ENCODE data around the gene WDFY3. TPM values are rescaled to one million over a fixed set of nuclear protein-coding genes. Genes with fewer than 3 reads are reported as not detected.
"Not testable (repeated sequence)": the region's sequence is repeated elsewhere in the genome, so short reads cannot be mapped to it uniquely, and the experiment has no call there.

Gene WDFY3
- total and polyA plus RNA-seq, 2 donors, result 20.6 to 174 TPM

DNA sequence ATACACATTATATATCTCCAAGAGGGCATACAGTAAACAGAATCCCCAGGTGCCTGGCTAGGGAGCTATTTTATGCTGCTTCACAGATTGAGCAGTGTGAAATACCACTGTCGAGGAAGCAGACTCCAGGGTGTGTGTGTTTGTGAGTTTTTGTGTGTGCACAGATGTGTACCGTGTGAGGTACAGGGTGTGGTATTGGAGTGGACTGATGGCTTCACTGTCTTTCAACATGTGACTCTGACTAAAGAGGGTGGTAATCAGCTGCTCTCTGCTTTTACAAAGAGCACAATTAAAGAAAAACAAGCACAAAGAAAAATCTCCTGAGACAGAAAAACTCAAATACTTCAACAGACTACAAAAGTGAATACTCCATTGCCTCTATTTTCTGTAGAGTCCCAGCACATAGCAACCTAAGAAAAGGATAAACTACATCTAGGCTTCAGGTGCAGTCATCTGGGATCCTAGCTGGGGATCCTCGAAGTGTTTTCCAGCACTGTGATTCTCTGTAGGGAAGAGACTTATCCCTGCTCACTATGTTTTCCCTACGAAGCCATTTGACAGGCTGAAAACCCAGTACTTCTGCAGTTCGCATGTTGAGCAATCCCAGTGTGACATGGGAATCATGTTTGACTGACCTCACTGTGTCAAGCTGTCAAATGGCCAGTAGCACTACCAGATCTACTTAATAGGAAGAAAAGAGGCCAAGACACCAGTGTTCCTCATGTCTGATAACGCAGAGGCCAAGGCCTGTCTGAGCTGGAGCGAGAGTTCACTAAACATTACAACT lies 283.2 kb downstream of the WDFY3 start:
- Histone ChIP-seq H3K36me3 (ENCODE audit: insufficient read depth) (peaks cover 3% of the 10 kb centered on the region), H3K4me3 (ENCODE audit: low read depth, low read length) (no peak overlapping the region), H3K4me1 (ENCODE audit: insufficient read depth) (no peaks in the 10 kb centered on the region), H3K27ac (ENCODE audit: low read depth) (no peak overlapping the region)
- 91% methylated on average over 7 of the region's 7 CpGs for WGBS
- no peak for DNase-seq (ENCODE audit: extremely low spot score)

DNA sequence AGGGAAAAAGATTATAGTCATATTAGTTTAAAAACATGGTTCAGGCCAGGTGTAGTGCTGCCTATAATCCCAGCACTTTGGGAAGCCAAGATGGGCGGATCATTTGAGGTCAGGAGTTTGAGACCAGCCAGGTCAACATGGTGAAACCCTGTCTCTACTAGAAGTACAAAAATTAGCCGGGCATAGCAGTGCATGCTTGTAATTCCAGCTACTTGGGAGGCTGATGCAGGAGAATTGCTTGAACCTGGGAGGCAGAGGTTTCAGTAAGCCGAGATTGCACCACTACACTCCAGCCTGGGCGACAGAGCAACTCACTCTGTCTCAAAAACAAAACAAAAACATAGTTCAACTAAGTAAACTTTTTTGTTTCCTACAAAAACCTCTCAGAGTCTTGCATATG lies 283.8 kb downstream of the WDFY3 start:
- not testable (repeated sequence) for H3K27ac ChIP-seq (ENCODE audit: low read depth); H3K4me1 ChIP-seq (ENCODE audit: insufficient read depth); H3K36me3 ChIP-seq (ENCODE audit: insufficient read depth); DNase-seq (ENCODE audit: extremely low spot score); H3K4me3 ChIP-seq (ENCODE audit: low read depth, low read length)
- 90% methylated on average over 4 of the region's 4 CpGs for WGBS

DNA sequence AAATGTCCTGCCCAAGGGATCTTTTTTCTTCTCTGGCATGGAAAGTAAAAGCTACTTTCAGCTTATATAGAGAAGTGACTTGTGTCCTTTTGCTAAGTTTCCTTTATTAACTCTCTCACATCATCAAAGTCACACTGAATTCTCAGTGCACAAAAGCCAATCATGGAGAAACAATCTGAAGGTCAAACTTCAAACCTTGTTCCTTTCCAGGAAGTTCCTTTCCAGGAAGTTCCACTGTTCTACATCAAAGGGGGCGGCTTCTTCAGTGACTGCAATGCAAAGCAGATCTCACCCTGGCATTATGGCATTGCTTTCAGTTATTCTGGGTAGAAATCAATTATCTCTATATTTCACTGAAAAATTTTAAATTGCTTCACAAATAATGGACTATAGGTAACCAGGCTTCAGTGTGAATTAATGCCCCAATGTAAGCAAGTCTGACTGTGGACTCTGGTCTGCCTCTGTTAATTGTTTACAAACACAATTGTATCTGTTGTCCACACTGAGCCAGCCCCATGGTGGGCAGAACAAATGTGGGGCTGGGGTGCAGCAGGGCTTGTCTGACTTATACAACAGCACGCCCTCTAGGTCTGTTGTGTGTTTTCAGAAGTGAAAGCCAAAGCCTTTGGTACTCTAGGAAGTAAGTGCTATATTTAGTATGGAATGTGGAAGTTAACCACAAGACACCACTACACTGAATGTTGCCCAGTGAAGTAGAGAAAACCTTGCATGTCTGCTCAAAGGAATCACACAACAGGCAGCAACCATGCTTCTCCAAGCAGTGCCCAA lies 284.8 kb downstream of the WDFY3 start:
- Histone ChIP-seq H3K4me3 (ENCODE audit: low read depth, low read length) (no peak overlapping the region), H3K36me3 (ENCODE audit: insufficient read depth) (no peaks in the 10 kb centered on the region), H3K27ac (ENCODE audit: low read depth) (no peak overlapping the region), H3K4me1 (ENCODE audit: insufficient read depth) (no peaks in the 10 kb centered on the region)
- WGBS, result 76% methylated on average over 2 of the region's 2 CpGs
- peak; percentile 3 for DNase-seq (ENCODE audit: extremely low spot score)

DNA sequence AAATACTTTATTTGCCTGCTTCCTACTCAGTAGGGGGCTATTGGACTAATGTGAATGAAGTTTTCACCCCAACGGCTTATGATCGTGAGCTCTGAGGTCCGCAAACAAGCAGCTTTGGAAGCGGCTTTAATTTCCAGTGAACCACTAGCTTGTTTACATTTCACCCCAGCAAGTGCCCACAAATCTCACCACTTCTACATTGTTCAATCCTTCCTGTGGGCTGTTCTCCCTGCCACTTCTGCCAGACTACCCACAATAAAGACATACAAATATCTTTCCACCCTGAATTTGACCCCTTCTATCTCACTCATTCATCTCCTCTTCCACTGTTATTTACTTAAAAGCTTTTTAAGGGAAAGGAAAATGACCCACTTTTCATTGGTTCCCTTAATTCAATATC lies 285.5 kb downstream of the WDFY3 start:
- Histone ChIP-seq H3K36me3 (ENCODE audit: insufficient read depth) (no peaks in the 10 kb centered on the region), H3K4me3 (ENCODE audit: low read depth, low read length) (no peak overlapping the region), H3K4me1 (ENCODE audit: insufficient read depth) (no peaks in the 10 kb centered on the region), H3K27ac (ENCODE audit: low read depth) (no peak overlapping the region)
- DNase-seq (ENCODE audit: extremely low spot score), result no peak
- WGBS, result 88% methylated on average over 4 of the region's 4 CpGs

DNA sequence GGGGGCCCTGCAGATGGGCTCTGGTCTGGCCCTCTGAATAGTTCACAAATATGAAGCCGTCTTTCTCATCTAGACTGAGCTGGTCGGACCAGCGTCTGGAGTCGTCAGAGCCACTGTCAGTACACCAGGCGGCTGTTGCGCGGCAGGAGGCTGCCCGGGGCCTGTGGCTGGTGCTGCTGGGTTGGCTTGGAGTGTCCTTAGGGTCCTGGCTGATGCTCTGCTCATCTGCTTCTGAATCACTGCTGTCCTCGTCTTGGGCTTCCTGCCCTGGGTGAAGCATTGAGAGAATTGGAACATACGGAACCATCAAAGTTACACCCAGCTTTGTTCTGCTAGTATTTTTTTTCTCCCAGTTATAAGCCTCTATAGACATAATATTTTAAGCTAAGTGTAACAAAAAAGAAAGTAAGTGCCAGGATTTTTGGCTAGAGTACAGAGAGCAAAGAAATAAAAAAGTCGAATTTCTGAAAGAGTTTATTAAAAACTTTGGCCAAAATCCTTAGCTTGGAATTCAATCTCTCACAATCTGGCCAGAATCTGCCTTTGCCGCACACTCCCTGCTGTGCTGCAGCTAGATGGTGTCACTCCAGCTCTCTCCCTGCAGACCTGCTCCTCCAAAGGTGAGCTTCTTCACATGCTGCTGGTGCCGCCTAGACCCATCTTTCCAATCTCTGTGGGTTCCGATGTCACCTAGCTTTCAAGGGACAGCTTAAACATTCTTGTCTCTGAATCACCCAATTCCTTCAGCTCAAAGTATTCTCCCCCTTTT lies 287.3 kb downstream of the WDFY3 start:
- no peaks in the 10 kb centered on the region for H3K36me3 ChIP-seq (ENCODE audit: insufficient read depth)

DNA sequence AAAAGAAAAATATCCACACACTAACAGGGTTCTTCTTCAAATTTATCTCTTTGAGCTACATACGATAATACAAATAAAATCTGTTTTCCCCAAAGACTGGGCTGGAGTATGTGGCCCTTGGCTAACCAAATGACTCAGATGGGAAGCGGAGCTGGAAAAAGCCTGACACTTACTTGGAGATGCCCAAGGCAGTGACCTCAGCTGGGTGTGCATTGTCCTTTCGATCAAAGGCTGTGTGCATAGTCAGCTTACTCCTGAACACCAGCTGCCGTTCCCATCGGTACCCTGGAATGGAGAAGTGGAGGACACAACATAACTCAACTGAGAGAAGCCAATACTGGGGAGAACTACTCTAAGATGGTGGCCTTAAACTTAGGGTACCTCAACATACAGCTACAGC lies 288.5 kb downstream of the WDFY3 start:
- 90% methylated on average over 5 of the region's 5 CpGs for WGBS
- no peak overlapping the region for H3K4me3 ChIP-seq (ENCODE audit: low read depth, low read length)
- no peak for DNase-seq (ENCODE audit: extremely low spot score)
- no peaks in the 10 kb centered on the region for H3K4me1 ChIP-seq (ENCODE audit: insufficient read depth)
- H3K36me3 ChIP-seq (ENCODE audit: insufficient read depth), result peaks cover 3% of the 10 kb centered on the region
- H3K27ac ChIP-seq (ENCODE audit: low read depth), result no peak overlapping the region

More for the DNA sequence above, 287.3 kb downstream of the WDFY3 start:
- 77% methylated on average over 14 of the region's 14 CpGs for WGBS
- no peak overlapping the region for H3K4me3 ChIP-seq (ENCODE audit: low read depth, low read length)
- no peak overlapping the region for H3K27ac ChIP-seq (ENCODE audit: low read depth)
- no peak for DNase-seq (ENCODE audit: extremely low spot score)
- H3K4me1 ChIP-seq (ENCODE audit: insufficient read depth), result no peaks in the 10 kb centered on the region

DNA sequence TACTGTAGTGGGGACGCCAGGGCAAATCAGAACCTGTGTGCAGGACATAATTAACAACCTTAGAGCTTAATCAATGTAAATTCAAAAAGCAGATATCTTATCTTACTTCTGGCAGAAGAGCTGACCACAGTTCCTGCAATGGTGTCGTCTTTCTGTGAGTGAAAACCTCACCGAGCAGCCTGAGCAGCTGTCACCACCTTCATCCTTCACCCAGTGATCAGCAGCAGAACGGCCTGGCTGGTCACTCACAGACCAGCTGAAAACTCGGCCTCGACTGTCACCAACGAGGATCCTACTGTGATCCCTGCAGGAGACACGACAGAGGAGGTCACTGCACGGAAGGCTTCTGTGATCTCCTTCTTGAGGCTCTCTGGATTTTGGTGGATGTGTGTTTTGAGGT lies 289.4 kb downstream of the WDFY3 start:
- Histone ChIP-seq H3K4me3 (ENCODE audit: low read depth, low read length) (no peak overlapping the region), H3K36me3 (ENCODE audit: insufficient read depth) (peaks cover 3% of the 10 kb centered on the region), H3K27ac (ENCODE audit: low read depth) (no peak overlapping the region), H3K4me1 (ENCODE audit: insufficient read depth) (no peaks in the 10 kb centered on the region)
- 79% methylated on average over 9 of the region's 9 CpGs for WGBS
- no peak for DNase-seq (ENCODE audit: extremely low spot score)

DNA sequence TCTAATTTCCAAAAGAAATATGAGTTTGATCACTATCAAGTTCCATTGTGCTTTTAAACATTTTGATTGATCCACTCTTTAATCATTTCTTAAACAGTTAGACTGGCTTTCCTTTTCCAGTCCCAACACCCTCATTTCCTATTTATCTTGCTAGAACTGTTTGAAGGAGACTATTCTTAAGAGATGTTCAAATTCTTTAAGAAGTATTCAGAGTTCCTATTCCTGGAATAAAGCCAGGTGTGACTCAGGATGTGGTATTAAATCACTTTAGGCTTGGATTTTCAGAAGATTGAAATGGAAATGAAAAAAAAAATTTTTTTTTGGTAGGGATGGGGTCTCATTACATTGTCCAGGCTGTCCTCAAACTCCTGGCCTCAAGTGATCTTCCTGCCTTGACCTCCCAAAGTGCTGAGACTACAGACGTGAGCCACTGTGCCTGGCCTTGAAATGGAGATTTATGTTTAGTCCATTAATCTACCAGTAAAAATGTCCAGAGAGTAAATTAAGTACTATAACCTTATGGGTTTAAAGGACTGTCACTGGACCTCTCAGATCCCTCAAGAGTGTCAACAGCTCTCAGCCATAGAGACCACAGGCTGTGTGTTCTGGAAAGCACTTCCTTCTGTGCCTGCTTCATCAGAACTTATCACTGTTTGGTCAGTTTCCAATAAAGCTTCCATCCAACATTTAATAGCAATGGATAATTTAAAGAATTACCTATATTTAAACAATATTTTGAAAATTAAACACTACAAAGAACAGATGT lies 292.8 kb downstream of the WDFY3 start:
- Histone ChIP-seq H3K27ac (ENCODE audit: low read depth) (no peak overlapping the region), H3K36me3 (ENCODE audit: insufficient read depth) (peaks cover 4% of the 10 kb centered on the region), H3K4me3 (ENCODE audit: low read depth, low read length) (no peak overlapping the region), H3K4me1 (ENCODE audit: insufficient read depth) (no peaks in the 10 kb centered on the region)
- DNase-seq (ENCODE audit: extremely low spot score), result no peak
- 57% methylated on average over 1 of the region's 1 CpG for WGBS

DNA sequence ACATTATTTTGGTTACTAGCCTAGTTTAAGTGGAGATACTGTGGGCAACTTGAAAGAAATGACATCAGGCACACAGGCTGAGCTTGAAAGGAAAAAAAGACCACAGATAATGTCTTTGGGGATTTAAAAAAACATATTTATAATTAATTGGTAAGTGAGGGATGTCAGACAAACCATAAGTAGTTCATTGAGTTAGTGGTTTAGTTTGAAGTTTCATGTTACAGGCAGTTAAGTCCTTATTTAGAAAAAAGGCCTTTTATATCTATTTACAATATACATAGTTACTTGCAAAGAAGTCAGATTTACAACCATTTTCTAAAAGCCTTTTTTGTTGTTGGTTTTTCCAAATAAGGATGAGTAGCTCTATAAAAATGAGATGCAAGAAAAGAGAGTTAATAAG lies 294.3 kb downstream of the WDFY3 start:
- DNase-seq (ENCODE audit: extremely low spot score), result no peak
- Histone ChIP-seq H3K4me3 (ENCODE audit: low read depth, low read length) (no peak overlapping the region), H3K36me3 (ENCODE audit: insufficient read depth) (peaks cover 4% of the 10 kb centered on the region), H3K27ac (ENCODE audit: low read depth) (no peak overlapping the region), H3K4me1 (ENCODE audit: insufficient read depth) (no peaks in the 10 kb centered on the region)

DNA sequence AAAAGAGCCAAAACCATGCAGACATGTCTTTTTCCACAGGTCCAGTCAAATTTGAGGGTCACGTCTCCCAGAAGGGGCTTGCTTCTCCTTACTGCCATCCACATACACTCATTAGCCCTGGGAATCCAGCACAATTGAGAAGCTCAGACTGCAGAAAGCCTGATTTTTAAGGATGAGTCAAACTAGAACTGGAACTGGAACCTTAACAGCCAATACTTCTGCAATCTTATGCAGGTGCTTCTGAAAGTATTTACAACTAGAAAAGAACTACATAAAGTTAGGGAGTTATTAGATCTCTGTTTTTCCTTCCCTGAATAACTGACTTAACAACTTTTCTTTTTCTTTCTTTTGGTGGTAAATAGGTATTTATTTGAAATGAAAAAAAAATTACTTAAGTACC lies 297.3 kb downstream of the WDFY3 start:
- no peaks in the 10 kb centered on the region for H3K4me1 ChIP-seq (ENCODE audit: insufficient read depth)
- 89% methylated on average over 1 of the region's 1 CpG for WGBS
- peaks cover 4% of the 10 kb centered on the region for H3K36me3 ChIP-seq (ENCODE audit: insufficient read depth)
- no peak for DNase-seq (ENCODE audit: extremely low spot score)
- H3K4me3 ChIP-seq (ENCODE audit: low read depth, low read length), result no peak overlapping the region
- no peak overlapping the region for H3K27ac ChIP-seq (ENCODE audit: low read depth)

DNA sequence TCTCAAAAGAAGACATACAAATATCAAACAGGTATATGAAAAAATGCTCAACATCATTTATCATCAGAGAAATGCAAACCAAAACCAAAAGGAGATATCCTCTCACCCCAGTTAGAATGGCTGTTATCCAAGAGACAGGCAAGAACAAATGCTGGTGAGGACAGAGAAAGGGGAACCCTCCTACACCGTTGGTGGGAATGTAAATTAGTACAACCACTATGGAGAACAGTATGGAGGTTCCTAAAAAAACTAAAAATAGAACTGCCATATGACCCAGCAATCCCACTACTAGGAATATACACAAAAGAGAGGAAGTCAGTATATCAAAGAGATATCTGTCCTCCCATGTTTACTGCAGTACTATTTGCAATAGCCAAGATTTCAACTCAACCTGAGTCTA lies 300.1 kb downstream of the WDFY3 start:
- DNase-seq (ENCODE audit: extremely low spot score), result no peak
- Histone ChIP-seq H3K36me3 (ENCODE audit: insufficient read depth) (peaks cover 1% of the 10 kb centered on the region), H3K4me3 (ENCODE audit: low read depth, low read length) (no peak overlapping the region), H3K27ac (ENCODE audit: low read depth) (no peak overlapping the region), H3K4me1 (ENCODE audit: insufficient read depth) (no peaks in the 10 kb centered on the region)
- WGBS, result 94% methylated on average over 1 of the region's 1 CpG

DNA sequence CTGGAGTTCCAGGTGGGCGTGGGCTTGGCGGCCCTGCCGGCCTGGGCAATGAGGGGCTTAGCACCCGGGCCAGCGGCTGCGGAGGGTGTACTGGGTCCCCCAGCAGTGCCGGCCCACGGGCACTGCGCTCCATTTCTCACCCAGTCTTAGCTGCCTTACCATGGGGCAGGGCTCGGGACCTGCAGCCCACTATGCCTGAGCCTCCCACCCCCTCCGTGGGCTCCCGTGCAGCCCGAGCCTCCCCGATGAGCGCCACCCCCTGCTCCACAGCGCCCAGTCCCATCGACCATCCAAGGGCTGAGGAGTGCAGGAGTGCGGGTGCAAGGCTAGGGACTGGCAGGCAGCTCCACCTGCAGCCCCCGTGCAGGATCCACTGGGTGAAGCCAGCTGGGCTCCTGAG lies 301.7 kb downstream of the WDFY3 start:
- 97% methylated on average over 19 of the region's 19 CpGs for WGBS
- not testable (repeated sequence) for H3K36me3 ChIP-seq (ENCODE audit: insufficient read depth); DNase-seq (ENCODE audit: extremely low spot score); H3K4me1 ChIP-seq (ENCODE audit: insufficient read depth); H3K27ac ChIP-seq (ENCODE audit: low read depth); H3K4me3 ChIP-seq (ENCODE audit: low read depth, low read length)
